ENCODE results near the gene CADM1.

GRCh38 chr11:115462757-115463156 is 41.5 kb downstream of the CADM1 start:
- TF ChIP-seq IRF3 (IDR thresholded peaks at IDR 0.05) (no peak), RCOR1 (conservative IDR thresholded peaks at IDR 0.05; ENCODE audit: low read depth, low read length) (no peak), CTCF (IDR thresholded peaks at IDR 0.05 in 2 of 3, conservative IDR thresholded peaks at IDR 0.05 in 1 of 3; ENCODE audit: control insufficient read depth in 2 of 3, extremely low read depth in 1 of 3, insufficient read depth in 1 of 3, low read depth in 3 of 3, low read length in 3 of 3) (no peak), ETV6 (conservative IDR thresholded peaks at IDR 0.05 in 1 of 2, IDR thresholded peaks at IDR 0.05 in 1 of 2; ENCODE audit: borderline replicate concordance in 1 of 2, low read depth in 1 of 2) (no peak), SIX5 (IDR thresholded peaks at IDR 0.05; ENCODE audit: low read depth, low read length, severe bottlenecking) (no peak), MTA3 (IDR thresholded peaks at IDR 0.05; ENCODE audit: borderline replicate concordance, low read length) (no peak), POLR2AphosphoS5 (IDR thresholded peaks at IDR 0.05; ENCODE audit: low read length) (no peak), MAX (IDR thresholded peaks at IDR 0.05; ENCODE audit: low read depth, low read length) (no peak), PKNOX1 (IDR thresholded peaks at IDR 0.05) (no peak)
